Upper lobe of right lung (tissue), 1 donor: ENCODE results near the gene CXXC5. TPM values are rescaled to one million over a fixed set of nuclear protein-coding genes. Genes with fewer than 3 reads are reported as not detected.
"Not testable (repeated sequence)": the region's sequence is repeated elsewhere in the genome, so short reads cannot be mapped to it uniquely, and the experiment has no call there.

Experiments
- ATAC-seq: fragments of 200-7000 bp; cut with Tn5 transposase; one replicate; pipeline ENCODE4 v1.9.1; 2020; ENCODE audit warnings: mild to moderate bottlenecking, moderate library complexity
- DNase-seq: peaks from one replicate; pipeline ENCODE4 v3.0.0-alpha.2; 2020
- H3K27ac ChIP-seq: fragments of 200-600 bp; one replicate; pipeline ENCODE4 v1.8.0; 2022
- H3K27me3 ChIP-seq: fragments of 200-600 bp; one replicate; pipeline ENCODE4 v1.8.0; 2022; ENCODE audit warnings: mild to moderate bottlenecking
- H3K36me3 ChIP-seq: fragments of 200-600 bp; one replicate; pipeline ENCODE4 v1.8.0; 2022
- H3K4me1 ChIP-seq: fragments of 200-600 bp; one replicate; pipeline ENCODE4 v1.8.0; 2022
- H3K4me3 ChIP-seq: fragments of 200-600 bp; one replicate; pipeline ENCODE4 v1.8.0; 2022; ENCODE audit warnings: mild to moderate bottlenecking
- H3K9me3 ChIP-seq: fragments of 200-600 bp; one replicate; pipeline ENCODE4 v1.8.0; 2022
- CTCF ChIP-seq: fragments of 200-600 bp; IDR thresholded peaks from one replicate; pipeline ENCODE4 v1.8.0; 2022; ENCODE audit warnings: antibody characterized with exemption
- intact Hi-C: fragments of 100-400 bp; cut with DNase I; formaldehyde crosslinking; loops from one replicate; pipeline ENCODE4 v1.11.0; 2022
- long read RNA-seq: library from polyadenylated mRNA; unstranded; transcript quantifications from one replicate; pipeline ENCODE4 v2.0.0, GENCODE V29; 2021
- total RNA-seq: library from RNA; stranded (reverse); fragmentation: NEBNext Ultra II Directional; extraction: Animal tissue kit (Norgen Biotek cat#: 25700); gene quantifications from one replicate; pipeline ENCODE4 v1.2.1, GENCODE V29; 2021
- donor health status: DM: no; HTN: yes; CAD: no; lungs with severe emphysema.

Gene CXXC5
- total RNA-seq: 30.6 TPM
- long read RNA-seq, transcript CXXC5-201 (3 exons, 2,658 nt): major isoform, 118 of 146 reads
- long read RNA-seq, transcript CXXC5-211 (3 exons, 1,892 nt): minor isoform, 11 of 146 reads
- long read RNA-seq, partial matches to known transcripts: 0 of 146 reads
- long read RNA-seq, other reads (novel, unspliced or antisense): 15 of 146 reads

DNA sequence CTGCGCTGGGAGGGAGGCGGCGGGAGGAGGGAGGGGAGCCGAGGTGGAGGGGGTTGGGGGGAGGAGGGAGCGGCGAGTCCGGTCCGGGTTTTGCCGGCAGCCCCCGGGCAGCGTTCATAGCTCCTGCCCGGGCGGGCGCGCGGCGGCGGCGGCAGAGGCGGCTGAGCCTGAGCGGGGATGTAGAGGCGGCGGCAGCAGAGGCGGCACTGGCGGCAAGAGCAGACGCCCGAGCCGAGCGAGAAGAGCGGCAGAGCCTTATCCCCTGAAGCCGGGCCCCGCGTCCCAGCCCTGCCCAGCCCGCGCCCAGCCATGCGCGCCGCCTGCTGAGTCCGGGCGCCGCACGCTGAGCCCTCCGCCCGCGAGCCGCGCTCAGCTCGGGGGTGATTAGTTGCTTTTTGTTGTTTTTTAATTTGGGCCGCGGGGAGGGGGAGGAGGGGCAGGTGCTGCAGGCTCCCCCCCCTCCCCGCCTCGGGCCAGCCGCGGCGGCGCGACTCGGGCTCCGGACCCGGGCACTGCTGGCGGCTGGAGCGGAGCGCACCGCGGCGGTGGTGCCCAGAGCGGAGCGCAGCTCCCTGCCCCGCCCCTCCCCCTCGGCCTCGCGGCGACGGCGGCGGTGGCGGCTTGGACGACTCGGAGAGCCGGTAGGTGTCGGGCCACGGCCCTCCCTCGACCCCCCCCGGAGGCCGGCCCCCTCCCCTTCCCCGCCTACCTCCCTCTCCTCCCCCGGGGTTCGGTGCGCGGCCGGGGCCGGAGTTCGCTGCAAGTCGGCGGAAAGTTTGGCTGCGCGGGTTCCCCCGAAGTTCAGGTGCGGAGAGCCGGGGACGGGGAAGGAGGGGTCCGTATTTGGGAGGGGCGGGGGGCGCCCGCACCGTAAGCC lies at the start of gene CXXC5:
Gene CXXC5, plus strand, starts transcription at position 145 of the 877 bp plus-strand sequence. CDS start 32,175 bp downstream, outside the sequence.
- Histone ChIP-seq H3K4me3 (peak within 1 kb of the TSS; percentile 94), H3K36me3 (no peaks in the 10 kb centered on the region), H3K9me3 (no peaks in the 10 kb centered on the region), H3K27ac (peak within 1 kb of the TSS; percentile 84), H3K27me3 (no peaks in the 10 kb centered on the region), H3K4me1 (peaks cover 51% of the 10 kb centered on the region)
- ATAC-seq: peak; percentile 77
- TF ChIP-seq CTCF: no peak
- peak; percentile 93 for DNase-seq
- intact Hi-C loops: no loop called here

DNA sequence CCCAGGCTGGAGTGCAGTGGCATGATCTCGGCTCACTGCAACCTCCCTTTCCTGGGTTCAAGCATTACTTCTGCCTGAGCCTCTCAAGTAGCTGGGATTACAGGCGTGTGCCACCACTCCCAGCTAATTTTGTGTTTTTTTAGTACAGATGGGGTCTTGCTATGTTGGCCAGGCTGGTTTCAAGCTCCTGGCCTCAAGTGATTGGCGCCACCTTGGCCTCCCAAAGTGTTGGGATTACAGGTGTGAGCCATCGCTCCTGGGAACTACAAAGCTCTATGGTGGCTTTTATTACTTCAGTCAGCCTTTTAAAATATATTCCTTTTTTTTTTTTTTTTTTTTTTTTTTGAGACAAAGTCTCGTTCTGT lies 49.6 kb upstream of the CXXC5 start:
- intact Hi-C loops, ATAC-seq, H3K9me3 ChIP-seq, H3K27me3 ChIP-seq, H3K4me1 ChIP-seq, H3K4me3 ChIP-seq, DNase-seq, H3K27ac ChIP-seq: not testable (repeated sequence)
- H3K36me3 ChIP-seq: peaks cover 34% of the 10 kb centered on the region

DNA sequence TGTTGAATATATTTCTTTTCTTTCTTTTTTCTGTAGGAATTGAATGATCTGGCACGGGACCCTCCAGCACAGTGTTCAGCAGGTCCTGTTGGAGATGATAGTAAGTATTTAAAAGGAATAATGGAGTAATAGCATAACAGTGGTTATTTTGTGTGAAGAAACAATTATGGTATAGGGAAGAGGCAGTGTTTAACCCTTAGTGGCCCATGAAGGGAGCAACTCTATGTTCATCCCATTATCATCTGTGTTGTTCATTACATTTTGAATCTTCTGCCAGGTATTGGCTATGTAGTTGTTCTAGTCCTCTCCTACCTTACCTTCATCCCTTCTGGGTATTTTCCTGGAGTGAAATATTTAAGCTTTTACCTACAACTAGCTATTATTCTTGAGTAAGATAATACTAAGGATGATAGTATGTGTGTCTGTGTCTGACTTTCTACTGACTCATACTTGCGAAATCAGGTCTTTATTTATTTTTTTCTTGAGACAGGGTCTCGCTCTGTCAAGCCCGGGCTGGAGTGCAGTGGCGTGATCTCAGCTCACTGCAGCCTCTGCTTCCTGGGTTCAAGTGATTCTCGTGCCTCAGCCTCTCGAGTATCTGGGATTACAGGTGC lies 47.7 kb upstream of the CXXC5 start:
- no peak for DNase-seq
- TF ChIP-seq CTCF: no peak
- Histone ChIP-seq H3K27ac (no peak overlapping the region), H3K36me3 (peaks cover 46% of the 10 kb centered on the region), H3K4me1 (no peaks in the 10 kb centered on the region), H3K27me3 (no peaks in the 10 kb centered on the region), H3K9me3 (no peaks in the 10 kb centered on the region), H3K4me3 (no peak overlapping the region)
- intact Hi-C loops: no loop called here
- ATAC-seq: no peak

GRCh38 chr5:139601429-139601828 lies 46.7 kb upstream of the CXXC5 start:
- ATAC-seq (no peak), DNase-seq (no peak)
- H3K4me1 ChIP-seq: no peaks in the 10 kb centered on the region
- no peak overlapping the region for H3K27ac ChIP-seq
- peaks cover 48% of the 10 kb centered on the region for H3K36me3 ChIP-seq
- TF ChIP-seq CTCF: no peak
- no peaks in the 10 kb centered on the region for H3K9me3 ChIP-seq
- H3K27me3 ChIP-seq: no peaks in the 10 kb centered on the region
- H3K4me3 ChIP-seq: no peak overlapping the region
- intact Hi-C loops: no loop called here

DNA sequence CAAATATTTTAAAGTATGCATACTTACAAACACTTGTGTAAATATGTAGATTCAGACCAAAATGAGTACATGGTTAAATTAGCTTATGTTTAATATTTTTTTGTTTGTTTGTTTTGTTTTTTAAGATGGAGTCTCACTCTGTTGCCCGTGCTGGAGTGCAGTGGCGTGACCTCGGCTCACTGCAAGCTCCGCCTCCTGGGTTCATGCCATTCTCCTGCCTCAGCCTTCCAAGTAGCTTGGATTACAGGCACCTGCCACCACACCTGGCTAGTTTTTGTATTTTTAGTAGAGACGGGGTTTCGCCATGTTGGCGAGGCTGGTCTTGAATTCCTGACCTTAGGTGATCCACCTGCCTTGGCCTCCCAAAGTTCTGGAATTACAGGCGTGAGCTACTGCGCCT lies 46.2 kb upstream of the CXXC5 start:
- H3K4me3 ChIP-seq, intact Hi-C loops: not testable (repeated sequence)
- H3K36me3 ChIP-seq: peaks cover 54% of the 10 kb centered on the region

DNA sequence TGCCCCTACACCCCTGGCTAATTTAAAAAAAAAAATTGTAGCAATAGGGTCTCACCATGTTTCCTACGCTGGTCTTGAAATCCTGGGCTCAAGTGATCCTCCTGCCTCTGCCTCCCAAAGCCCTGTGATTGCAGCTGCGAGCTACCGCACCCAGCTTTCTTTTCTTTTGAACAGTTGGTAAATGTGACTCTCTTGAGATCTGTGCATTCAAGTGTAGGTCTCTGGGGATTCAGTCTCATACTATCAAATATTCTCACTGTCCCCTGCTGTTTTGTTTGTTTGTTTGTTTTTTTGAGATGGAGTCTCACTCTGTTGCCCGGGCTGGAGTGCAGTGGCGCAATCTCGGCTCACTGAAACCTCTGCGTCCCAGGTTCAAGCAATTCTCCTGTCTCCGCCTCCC lies 42.3 kb upstream of the CXXC5 start:
- H3K9me3 ChIP-seq: no peaks in the 10 kb centered on the region
- intact Hi-C loops: no loop called here
- H3K36me3 ChIP-seq: peaks cover 56% of the 10 kb centered on the region
- H3K27me3 ChIP-seq: no peaks in the 10 kb centered on the region
- no peak for TF ChIP-seq CTCF
- no peak for ATAC-seq
- DNase-seq: no peak
- no peak overlapping the region for H3K4me3 ChIP-seq
- H3K4me1 ChIP-seq: no peaks in the 10 kb centered on the region
- H3K27ac ChIP-seq: no peak overlapping the region

More for the DNA sequence above, 46.2 kb upstream of the CXXC5 start:
- not testable (repeated sequence) for H3K27ac ChIP-seq, H3K4me1 ChIP-seq, H3K27me3 ChIP-seq, H3K9me3 ChIP-seq, DNase-seq, ATAC-seq
